Loucy (cell line): ENCODE measurements around the gene KLK13.

Experiments
- CTCF ChIP-seq: fragments of 200-600 bp; sonication (generic); conservative IDR thresholded peaks from 2 replicates; pipeline ENCODE4 v1.5.1; 2014; ENCODE audit warnings: mild to moderate bottlenecking, antibody characterized with exemption, low read length
- EZH2phosphoT487 ChIP-seq: fragments of 200-600 bp; IDR thresholded peaks from 2 replicates; pipeline ENCODE4 v1.6.1; 2018; ENCODE audit warnings: antibody characterized with exemption, mild to moderate bottlenecking, moderate library complexity, borderline replicate concordance

- TF ChIP-seq CTCF (no peak), EZH2phosphoT487 (no peak)
These were observed 42.4 kb downstream of the KLK13 start for GRCh38 chr19:51022526-51022925.
